Neural progenitor cell (in vitro differentiated cells): ENCODE data around the gene SMCO2. TPM values are rescaled to one million over a fixed set of nuclear protein-coding genes. Genes with fewer than 3 reads are reported as not detected.

ENCODE experiments used
- DNase-seq: peaks from one replicate; pipeline ENCODE4 v3.0.0-alpha.2; 2016; ENCODE audit warnings: low spot score
- H2AFZ ChIP-seq: fragments of 200-600 bp; sonication (generic); replicated peaks from 2 replicates; pipeline ENCODE4 v1.6.1; 2016; ENCODE audit warnings: antibody characterized with exemption
- H3F3A ChIP-seq: fragments of 200-600 bp; sonication (generic); 2 replicates; pipeline ENCODE4 v1.6.1; 2016; ENCODE audit warnings: antibody characterized with exemption, low read depth
- H3K27ac ChIP-seq: fragments of 200-600 bp; sonication (generic); 2 replicates; pipeline ENCODE4 v1.5.1; 2016; ENCODE audit warnings: mild to moderate bottlenecking
- H3K27me3 ChIP-seq: fragments of 200-600 bp; sonication (generic); 2 replicates; pipeline ENCODE4 v1.6.1; 2016; ENCODE audit warnings: mild to moderate bottlenecking, moderate library complexity
- H3K36me3 ChIP-seq: fragments of 200-600 bp; sonication (generic); 2 replicates; pipeline ENCODE4 v1.5.1; 2016
- H3K4me1 ChIP-seq: fragments of 200-600 bp; sonication (generic); 2 replicates; pipeline ENCODE4 v1.6.1; 2016; ENCODE audit warnings: mixed run types
- H3K4me2 ChIP-seq: fragments of 200-600 bp; sonication (generic); 2 replicates; pipeline ENCODE4 v1.6.1; 2016
- H3K4me3 ChIP-seq: fragments of 200-600 bp; sonication (generic); 2 replicates; pipeline ENCODE4 v1.5.1; 2016
- H3K79me2 ChIP-seq: fragments of 200-600 bp; sonication (generic); 2 replicates; pipeline ENCODE4 v1.6.1; 2016; ENCODE audit warnings: low read depth
- H3K9ac ChIP-seq: fragments of 200-600 bp; sonication (generic); 2 replicates; pipeline ENCODE4 v1.6.1; 2016
- H3K9me3 ChIP-seq: fragments of 200-600 bp; sonication (generic); 2 replicates; pipeline ENCODE4 v1.5.1; 2016; ENCODE audit warnings: low read depth
- H4K20me1 ChIP-seq: fragments of 200-600 bp; sonication (generic); 2 replicates; pipeline ENCODE4 v1.6.1; 2016; ENCODE audit warnings: low read depth
- H3K27ac Mint-ChIP-seq: 3 replicates; pipeline ENCODE4 v1.8.0; 2021; ENCODE audit warnings: mixed read lengths
- H3K27me3 Mint-ChIP-seq: 2 replicates; pipeline ENCODE4 v1.8.0; 2022; ENCODE audit warnings: low read depth, mild to moderate bottlenecking, inconsistent platforms, moderate library complexity, mixed read lengths; ENCODE audit not compliant: insufficient read depth
- H3K36me3 Mint-ChIP-seq: 3 replicates; pipeline ENCODE4 v1.8.0; 2021; ENCODE audit warnings: mixed read lengths
- H3K4me1 Mint-ChIP-seq: 3 replicates; pipeline ENCODE4 v1.8.0; 2021; ENCODE audit warnings: mixed read lengths
- H3K4me3 Mint-ChIP-seq: 3 replicates; pipeline ENCODE4 v1.8.0; 2021; ENCODE audit warnings: mild to moderate bottlenecking, moderate library complexity, mixed read lengths
- H3K9me3 Mint-ChIP-seq: 3 replicates; pipeline ENCODE4 v1.8.0; 2020; ENCODE audit warnings: mixed read lengths
- EZH2 ChIP-seq: fragments of 200-600 bp; sonication (generic); IDR thresholded peaks from 2 replicates; pipeline ENCODE4 v1.6.1; 2017; ENCODE audit warnings: antibody characterized with exemption, mild to moderate bottlenecking, moderate library complexity
- EZH2phosphoT487 ChIP-seq: fragments of 200-600 bp; sonication (generic); IDR thresholded peaks from 2 replicates; pipeline ENCODE4 v1.6.1; 2017; ENCODE audit warnings: antibody characterized with exemption
- total RNA-seq: library from RNA; depleted of rRNA; stranded (reverse); fragments of >200 nt; gene quantifications from 2 replicates; pipeline ENCODE4 v1.2.3, GENCODE V29; 2015; ENCODE audit warnings: low replicate concordance
- TF ChIP-seq, protein P1 (sequence below): fragments of 200-600 bp; sonication (generic); IDR thresholded peaks from 2 replicates; pipeline ENCODE4 v1.5.1; 2017; ENCODE audit warnings: antibody characterized with exemption, mild to moderate bottlenecking

The SMCO2 gene
- total RNA-seq, 1 donor from 2014 or later, result not detected

DNA sequence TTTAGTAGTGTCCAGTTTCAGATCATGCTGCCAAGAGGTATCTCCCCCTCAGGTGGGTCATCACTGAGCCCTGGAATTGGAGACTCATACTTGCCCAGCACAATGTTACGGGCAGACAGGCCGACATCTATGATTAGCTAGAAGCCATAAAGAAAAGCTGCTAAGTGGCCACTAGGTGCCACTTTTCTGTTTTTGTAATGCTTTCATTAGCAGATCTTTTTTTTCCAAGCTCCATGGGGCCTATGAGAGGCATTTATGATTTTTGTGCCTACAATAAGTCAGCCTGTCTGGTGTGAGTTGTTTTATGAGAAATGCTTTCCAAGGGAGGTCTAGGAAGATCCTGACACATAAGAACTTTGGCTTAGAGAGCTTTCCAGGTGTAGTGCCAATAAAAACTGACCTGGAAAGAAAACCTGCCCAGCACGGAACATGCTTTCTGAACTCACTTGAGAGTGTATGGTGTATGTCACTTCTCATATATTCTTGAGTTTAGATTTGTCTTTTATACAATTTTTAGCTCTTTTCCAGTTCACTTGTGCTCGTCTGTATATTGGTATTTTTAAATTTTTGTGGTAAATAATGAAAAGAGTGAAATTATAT is 21.8 kb upstream of the SMCO2 start:
- Histone ChIP-seq H3K9ac (no peak overlapping the region), H3K27me3 (no peaks in the 10 kb centered on the region), H3K4me3 (no peak overlapping the region), H3K4me2 (no peak overlapping the region), H4K20me1 (no peaks in the 10 kb centered on the region), H2AFZ (no peak overlapping the region), H3K9me3 (no peaks in the 10 kb centered on the region), H3K36me3 (no peaks in the 10 kb centered on the region), H3F3A (no peaks in the 10 kb centered on the region), H3K4me1 (no peaks in the 10 kb centered on the region), H3K79me2 (no peaks in the 10 kb centered on the region), H3K27ac (no peak overlapping the region)
- no peak overlapping the region for H3K4me3 Mint-ChIP-seq
- no peak overlapping the region for H3K27ac Mint-ChIP-seq
- H3K4me1 Mint-ChIP-seq, result no peaks in the 10 kb centered on the region
- no peaks in the 10 kb centered on the region for H3K9me3 Mint-ChIP-seq
- H3K27me3 Mint-ChIP-seq, result peaks cover 2% of the 10 kb centered on the region
- peak; percentile 41 for DNase-seq
- peaks cover 3% of the 10 kb centered on the region for H3K36me3 Mint-ChIP-seq
- TF ChIP-seq, protein P1, sequence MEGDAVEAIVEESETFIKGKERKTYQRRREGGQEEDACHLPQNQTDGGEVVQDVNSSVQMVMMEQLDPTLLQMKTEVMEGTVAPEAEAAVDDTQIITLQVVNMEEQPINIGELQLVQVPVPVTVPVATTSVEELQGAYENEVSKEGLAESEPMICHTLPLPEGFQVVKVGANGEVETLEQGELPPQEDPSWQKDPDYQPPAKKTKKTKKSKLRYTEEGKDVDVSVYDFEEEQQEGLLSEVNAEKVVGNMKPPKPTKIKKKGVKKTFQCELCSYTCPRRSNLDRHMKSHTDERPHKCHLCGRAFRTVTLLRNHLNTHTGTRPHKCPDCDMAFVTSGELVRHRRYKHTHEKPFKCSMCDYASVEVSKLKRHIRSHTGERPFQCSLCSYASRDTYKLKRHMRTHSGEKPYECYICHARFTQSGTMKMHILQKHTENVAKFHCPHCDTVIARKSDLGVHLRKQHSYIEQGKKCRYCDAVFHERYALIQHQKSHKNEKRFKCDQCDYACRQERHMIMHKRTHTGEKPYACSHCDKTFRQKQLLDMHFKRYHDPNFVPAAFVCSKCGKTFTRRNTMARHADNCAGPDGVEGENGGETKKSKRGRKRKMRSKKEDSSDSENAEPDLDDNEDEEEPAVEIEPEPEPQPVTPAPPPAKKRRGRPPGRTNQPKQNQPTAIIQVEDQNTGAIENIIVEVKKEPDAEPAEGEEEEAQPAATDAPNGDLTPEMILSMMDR, result peak; percentile 58
- TF ChIP-seq EZH2phosphoT487, result no peak

DNA sequence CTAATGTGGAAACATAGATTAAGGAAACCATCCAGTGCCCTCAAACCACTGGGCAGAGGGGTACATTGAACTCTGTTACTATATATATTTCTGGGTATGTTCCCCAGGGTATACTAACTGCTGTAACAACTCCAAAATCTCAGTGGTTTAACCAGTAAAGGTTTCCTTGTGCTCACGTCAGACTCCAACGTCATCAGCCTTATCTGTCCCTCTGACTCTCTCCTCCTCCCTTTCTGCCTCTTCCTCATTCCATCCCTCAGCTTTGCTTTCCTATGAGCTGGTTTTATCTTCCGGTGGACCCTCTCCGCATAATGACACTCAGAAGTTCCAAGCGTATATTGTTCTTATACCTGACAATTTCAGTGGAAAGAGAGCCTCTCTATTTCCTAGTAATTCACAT is 21.2 kb upstream of the SMCO2 start:
- no peaks in the 10 kb centered on the region for H3K4me1 Mint-ChIP-seq

GRCh38 chr12:27426743-27427487 is 19.6 kb upstream of the SMCO2 start:
- Mint-ChIP-seq H3K4me1 (no peaks in the 10 kb centered on the region), H3K4me3 (no peak overlapping the region), H3K36me3 (no peaks in the 10 kb centered on the region), H3K27me3 (peaks cover 2% of the 10 kb centered on the region), H3K9me3 (no peaks in the 10 kb centered on the region), H3K27ac (no peak overlapping the region)
- Histone ChIP-seq H3K36me3 (no peaks in the 10 kb centered on the region), H3K4me1 (no peaks in the 10 kb centered on the region), H4K20me1 (no peaks in the 10 kb centered on the region), H3K4me3 (no peak overlapping the region), H3K27ac (no peak overlapping the region), H3K9me3 (no peaks in the 10 kb centered on the region), H3K4me2 (no peak overlapping the region), H2AFZ (no peak overlapping the region), H3F3A (no peaks in the 10 kb centered on the region), H3K79me2 (no peaks in the 10 kb centered on the region), H3K9ac (no peak overlapping the region), H3K27me3 (no peaks in the 10 kb centered on the region)
- DNase-seq, result no peak
- no peak for TF ChIP-seq EZH2phosphoT487
- TF ChIP-seq, protein P1, result no peak
- no peak for TF ChIP-seq EZH2

More for the DNA sequence above, 21.2 kb upstream of the SMCO2 start:
- no peaks in the 10 kb centered on the region for H3F3A ChIP-seq
- no peak overlapping the region for H3K9ac ChIP-seq
- no peak for DNase-seq
- no peaks in the 10 kb centered on the region for H3K27me3 ChIP-seq
- no peaks in the 10 kb centered on the region for H3K9me3 ChIP-seq
- no peaks in the 10 kb centered on the region for H3K79me2 ChIP-seq
- no peak overlapping the region for H3K27ac Mint-ChIP-seq
- peaks cover 2% of the 10 kb centered on the region for H3K27me3 Mint-ChIP-seq
- no peaks in the 10 kb centered on the region for H3K36me3 ChIP-seq
- no peak overlapping the region for H2AFZ ChIP-seq
- no peaks in the 10 kb centered on the region for H3K9me3 Mint-ChIP-seq
- peaks cover 3% of the 10 kb centered on the region for H3K36me3 Mint-ChIP-seq
- no peaks in the 10 kb centered on the region for H3K4me1 ChIP-seq
- H3K4me2 ChIP-seq, result no peak overlapping the region
- H4K20me1 ChIP-seq, result no peaks in the 10 kb centered on the region
- TF ChIP-seq, protein P1, result no peak
- TF ChIP-seq EZH2 (no peak), EZH2phosphoT487 (no peak)
- H3K27ac ChIP-seq, result no peak overlapping the region
- H3K4me3 Mint-ChIP-seq, result no peak overlapping the region
- no peak overlapping the region for H3K4me3 ChIP-seq
